Measurements from ENCODE around the gene DHRS2.
"Not testable (repeated sequence)": the region's sequence is repeated elsewhere in the genome, so short reads cannot be mapped to it uniquely, and the experiment has no call there.

DHRS2 gene

DNA sequence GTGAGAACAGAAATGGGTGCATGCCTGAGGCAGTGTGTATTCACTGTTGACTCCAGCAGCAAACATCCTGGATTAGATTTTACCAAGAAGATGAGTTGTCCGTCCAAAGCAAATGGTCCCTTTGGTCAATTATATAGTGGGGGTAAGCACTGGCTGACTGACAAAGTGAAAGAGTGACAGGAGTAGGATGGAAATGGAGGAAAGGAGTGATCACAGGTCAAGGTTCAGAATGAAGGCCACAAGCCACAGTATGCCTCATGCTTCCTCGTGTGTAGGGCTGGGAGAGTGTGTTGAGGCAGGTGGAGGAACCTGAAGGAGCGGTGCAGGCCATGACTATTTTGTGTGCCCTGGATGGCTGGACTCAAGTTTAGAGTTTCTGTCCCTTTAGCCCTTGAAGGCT lies 14.3 kb downstream of the DHRS2 start:
- DNase-seq: no peak

DNA sequence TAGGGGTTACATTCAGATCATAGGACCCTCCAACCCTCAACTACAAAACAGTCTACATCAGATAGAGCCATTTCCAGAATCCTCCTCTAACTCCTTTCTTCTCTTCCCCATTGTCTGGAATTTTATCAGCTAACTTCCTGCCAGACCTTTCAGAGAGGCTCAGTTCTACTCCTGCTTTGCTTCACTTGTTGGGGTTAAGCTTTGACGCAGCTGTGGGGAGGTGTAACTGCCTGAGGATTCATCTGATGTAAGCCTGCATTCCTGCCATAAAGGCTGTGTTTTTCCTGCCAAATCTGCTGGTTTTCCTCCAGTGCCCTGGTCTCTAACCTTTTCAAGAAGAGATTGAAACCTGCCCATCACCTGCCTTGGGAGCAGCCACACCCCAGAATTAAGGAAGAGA lies 16.9 kb downstream of the DHRS2 start:
- no peak for DNase-seq

GRCh38 chr14:23654231-23654630 lies 18.1 kb downstream of the DHRS2 start:
- no peak for DNase-seq

DNA sequence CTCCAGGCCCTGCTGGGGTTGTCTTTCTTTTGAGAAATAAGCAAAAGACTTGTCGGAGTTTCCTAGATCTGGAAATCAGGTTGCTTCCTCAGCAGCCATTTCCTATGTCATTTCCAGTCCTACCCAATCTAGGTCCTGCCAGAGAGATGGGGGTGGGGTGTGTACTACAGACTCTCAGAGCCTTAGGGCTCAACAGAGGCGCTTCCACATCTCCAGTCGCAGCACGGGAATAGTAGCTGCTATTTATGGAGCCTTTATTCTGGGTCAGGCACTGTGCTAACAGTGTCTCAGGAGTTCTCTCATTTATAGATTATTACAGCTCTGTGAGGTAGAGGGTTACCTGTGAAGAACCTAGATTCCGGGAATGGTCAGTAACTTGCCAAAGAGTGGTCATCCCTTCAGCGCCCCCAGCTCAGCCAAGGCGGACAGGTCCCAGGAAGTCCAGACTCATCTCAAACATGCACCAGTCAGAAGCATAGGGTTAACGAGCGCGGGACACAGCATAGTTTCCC lies 21.9 kb downstream of the DHRS2 start:
- DNase-seq: no peak

DNA sequence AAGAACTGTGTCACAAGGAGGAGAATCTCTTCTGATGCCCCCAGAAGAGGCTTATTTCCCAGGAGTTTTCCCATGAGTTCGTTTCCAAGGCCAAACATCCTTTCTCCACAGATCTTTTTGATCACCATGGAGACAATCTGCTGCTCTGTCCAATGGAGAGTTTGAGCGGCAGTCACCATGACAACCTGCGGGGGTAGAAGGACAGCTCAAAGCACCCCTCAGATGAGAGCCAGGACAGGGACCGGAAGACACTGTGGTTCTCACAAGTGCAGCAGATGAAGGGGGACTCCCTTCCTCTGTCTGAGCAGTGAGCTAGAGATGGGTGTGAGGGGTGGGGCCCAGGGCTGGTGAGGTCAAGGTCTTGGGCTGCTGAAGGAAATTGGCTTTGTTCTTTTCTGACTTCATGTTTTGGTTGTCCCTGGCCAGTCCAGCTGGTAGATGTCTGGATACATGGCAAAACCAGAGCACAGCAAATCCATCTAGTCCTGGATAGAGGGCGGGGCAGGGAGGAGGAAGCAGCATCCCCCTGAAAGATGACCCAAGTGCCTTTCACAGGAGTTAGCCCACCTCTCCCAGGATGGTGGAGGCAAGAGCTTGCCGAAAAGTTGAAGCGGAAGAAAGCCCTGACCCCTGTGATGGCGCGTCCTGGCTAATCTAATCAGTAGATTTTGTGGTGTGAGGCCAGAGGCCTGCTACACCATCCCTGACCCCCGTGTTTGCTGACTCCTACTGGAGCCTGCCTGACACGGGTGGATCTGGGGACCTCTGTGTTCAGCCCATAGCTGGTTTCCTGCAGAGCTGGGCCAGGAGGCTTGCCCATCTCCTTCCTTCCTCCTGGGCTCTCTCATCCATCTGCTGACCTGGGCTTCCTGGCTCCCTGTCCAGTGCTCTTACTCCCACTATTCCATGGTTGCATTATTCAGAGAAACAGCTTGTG lies 24.4 kb downstream of the DHRS2 start:
- DNase-seq: no peak

GRCh38 chr14:23661542-23661941 lies 25.4 kb downstream of the DHRS2 start:
- DNase-seq: no peak

GRCh38 chr14:23663127-23663526 lies 27.0 kb downstream of the DHRS2 start:
- DNase-seq: no peak

DNA sequence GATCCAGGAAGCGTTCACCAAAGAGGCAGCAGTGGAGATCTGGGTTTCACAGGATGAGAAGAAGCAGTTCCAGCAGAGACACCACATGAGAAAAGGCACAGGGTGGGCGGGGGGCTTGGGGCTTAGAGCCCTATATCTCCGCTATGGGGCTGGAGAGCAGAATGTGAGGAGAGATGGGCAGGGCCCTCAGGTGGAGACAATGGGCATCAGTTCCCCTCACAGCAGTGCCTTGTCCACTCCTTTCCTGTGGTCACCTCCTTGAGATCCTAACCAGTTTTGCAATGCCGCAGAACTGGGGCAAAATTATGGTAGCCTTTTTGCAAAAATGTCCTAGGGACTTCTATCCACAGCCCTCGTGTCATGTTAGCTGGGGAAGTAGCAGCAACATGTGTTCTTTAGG lies 27.5 kb downstream of the DHRS2 start:
- DNase-seq: no peak

- no peak for DNase-seq
Observed at GRCh38 chr14:23664207-23664885, 28.2 kb downstream of the DHRS2 start.

GRCh38 chr14:23665302-23666016 lies 29.3 kb downstream of the DHRS2 start:
- no peak for DNase-seq

- DNase-seq: no peak
Observed at GRCh38 chr14:23667134-23667533, 31.0 kb downstream of the DHRS2 start.

GRCh38 chr14:23669441-23669840 lies 33.3 kb downstream of the DHRS2 start:
- DNase-seq: no peak

- DNase-seq: no peak
Observed at GRCh38 chr14:23670481-23670880, 34.3 kb downstream of the DHRS2 start.

GRCh38 chr14:23672200-23672599 lies 36.0 kb downstream of the DHRS2 start:
- no peak for DNase-seq

- no peak for DNase-seq
Observed at GRCh38 chr14:23675337-23675736, 39.2 kb downstream of the DHRS2 start.

DNA sequence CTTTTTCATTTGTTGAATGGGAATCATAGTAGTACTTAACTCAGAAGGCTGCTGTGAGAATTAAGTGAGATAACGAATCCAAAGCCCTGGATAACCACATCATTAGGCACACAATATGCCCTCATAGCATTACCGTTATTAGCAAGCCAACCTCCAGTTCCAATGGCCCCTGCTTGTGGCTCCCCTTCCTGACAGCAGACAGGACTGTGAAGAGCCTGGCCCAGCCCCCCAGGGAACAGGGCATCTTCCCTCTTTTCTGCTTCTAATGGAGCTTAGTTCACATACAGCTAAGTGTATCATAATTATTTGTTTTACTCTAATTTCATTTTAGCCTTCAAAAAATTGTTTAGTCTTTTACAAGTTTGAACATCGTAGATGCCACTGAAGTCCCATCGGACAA lies 39.7 kb downstream of the DHRS2 start:
- DNase-seq: no peak

GRCh38 chr14:23681337-23681736 lies 45.2 kb downstream of the DHRS2 start:
- DNase-seq: no peak

GRCh38 chr14:23689709-23690514 lies 53.7 kb downstream of the DHRS2 start:
- not testable (repeated sequence) for DNase-seq

DNA sequence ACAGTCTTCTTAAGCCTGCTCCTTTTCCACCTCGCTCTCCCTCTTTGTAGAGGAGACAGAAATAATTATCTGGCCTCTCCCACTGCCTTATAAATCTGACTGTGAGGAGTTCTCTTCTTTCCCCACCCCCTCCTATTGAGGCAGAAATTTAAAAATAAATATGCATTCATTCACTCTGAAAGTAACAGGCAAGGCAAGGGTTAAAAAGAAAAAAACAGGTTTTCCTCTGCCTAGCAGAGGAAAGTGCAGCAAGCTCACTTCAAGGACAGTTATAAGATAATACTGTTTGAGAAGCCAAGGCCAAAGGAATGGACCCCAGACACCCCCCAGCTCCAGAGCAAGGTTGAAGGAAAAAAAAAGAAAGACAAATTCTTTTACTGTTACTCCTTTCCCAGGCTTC lies 56.3 kb downstream of the DHRS2 start:
- DNase-seq: no peak

DNA sequence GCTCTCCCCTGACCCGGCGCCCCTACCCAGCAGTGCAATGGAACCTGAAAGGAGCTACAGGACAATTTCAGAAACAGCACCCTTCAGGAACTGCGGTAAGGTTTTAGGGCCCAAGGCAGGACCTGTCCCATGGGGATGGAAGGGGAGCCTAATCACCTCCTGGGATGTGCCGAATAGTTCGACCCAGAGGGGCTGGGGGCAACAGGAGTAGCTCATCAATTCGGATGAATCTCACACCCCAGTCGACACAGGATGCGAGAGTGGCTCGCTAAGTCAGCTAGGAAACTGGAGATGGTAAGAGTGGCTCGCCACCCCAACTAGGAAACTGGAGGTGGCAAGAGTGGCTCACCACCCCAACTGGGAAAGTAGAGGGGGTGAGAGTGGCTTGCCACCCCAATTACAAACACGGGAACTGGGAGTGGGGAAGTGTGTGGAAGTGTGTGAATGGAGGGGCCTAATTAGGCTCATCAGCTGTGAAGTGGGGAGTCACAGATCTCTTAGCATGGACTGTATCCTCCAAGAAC lies 57.1 kb downstream of the DHRS2 start:
- DNase-seq: no peak

DNA sequence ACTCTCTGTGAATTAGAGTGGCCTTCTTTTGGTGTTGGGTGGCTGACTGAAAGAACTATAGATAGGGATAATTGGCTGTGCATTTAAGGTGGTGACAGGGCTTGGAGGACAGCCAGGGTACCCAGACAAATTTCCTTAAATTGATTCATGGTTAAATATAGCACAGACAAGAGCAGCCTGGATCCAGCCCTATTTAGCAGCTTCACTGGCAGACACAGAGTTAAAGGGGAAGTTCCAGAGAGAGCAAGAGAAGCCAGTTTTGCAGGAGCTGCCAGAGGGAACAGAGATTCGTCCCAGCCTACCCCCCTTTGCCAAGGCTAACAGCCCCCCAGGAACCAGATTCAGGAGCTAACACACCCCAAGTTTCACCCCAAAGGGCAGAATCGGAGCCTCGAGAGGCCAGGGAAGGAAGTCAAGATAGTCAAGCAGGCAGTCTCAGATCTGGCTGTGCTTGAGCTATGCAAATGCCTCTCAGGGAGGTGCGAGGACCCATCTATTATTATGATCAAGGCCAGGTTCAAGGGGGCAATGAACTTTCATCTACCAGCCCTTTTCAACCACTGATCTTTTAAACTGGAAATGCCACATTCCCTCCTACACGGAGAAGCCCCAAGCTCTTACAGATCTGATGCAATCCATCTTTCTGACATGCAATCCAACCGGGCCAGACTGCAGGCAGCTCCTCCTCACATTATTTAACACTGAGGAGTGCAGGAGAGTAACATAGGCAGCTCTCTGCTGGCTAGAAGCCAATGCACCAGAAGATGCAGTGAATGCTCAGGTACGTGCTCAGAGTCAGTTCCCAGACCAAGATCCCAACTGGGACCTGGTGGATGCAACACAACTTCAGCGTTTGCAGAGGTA lies 58.2 kb downstream of the DHRS2 start:
- DNase-seq: no peak
